AG09309 (cell line): ENCODE measurements around the gene TMUB1.

Source experiments
- DNase-seq: peaks from one replicate; pipeline ENCODE4 v3.0.0-alpha.2; 2010; ENCODE audit warnings: low read depth
- H3K4me3 ChIP-seq: 2 replicates; pipeline ENCODE4 v1.5.1; 2011; ENCODE audit warnings: mild to moderate bottlenecking, low read depth, low read length, moderate library complexity; ENCODE audit not compliant: control insufficient read depth
- TF ChIP-seq, protein P1 (sequence below): IDR thresholded peaks from 2 replicates; pipeline ENCODE4 v1.5.1; 2011; ENCODE audit warnings: mild to moderate bottlenecking, low read depth, low read length, inconsistent platforms; ENCODE audit not compliant: insufficient read depth, control insufficient read depth; ENCODE audit errors: missing control alignments

TMUB1 gene

DNA sequence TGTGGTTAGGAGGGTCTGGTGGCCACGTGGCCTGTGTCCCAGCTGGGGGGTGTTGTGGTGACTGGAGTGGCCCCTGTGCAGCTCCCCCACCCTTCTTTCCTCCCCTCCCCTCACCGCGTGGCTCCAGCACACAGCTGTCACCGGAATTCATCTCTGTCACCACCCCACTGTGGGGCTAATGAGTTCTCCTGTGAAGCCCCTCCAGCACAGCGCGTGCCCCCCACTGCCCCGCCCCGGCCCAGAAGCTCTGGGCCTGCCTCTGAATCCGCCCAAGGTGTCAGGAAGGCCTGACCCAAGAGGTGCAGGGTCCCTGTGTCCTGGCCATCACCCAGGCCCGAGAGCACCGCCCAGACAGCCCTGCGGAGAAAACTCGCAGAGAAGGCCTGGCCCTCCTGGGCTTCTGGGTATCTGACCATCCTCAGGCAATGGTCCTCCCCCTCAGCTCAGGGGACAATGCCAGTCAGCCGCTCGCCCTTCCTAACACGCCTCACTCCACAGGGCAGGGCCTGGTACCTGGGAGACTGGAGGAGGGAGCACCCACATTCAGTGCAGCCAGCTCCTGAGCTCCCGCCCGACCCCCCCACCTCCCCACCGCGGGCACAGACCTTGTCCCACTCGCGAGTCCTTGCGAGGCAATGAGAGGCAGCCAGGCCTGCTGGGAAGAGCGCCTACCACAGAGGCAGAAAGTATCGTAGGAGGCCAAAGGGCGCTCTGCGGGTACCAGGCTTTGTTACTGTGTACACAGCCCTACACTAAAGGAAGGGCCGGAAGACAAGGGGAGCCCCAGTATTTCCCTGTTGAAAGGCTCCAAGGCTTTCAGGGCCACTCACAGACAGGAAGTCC is 46.0 kb upstream of the TMUB1 start:
- H3K4me3 ChIP-seq: no peak overlapping the region
- TF ChIP-seq, protein P1, sequence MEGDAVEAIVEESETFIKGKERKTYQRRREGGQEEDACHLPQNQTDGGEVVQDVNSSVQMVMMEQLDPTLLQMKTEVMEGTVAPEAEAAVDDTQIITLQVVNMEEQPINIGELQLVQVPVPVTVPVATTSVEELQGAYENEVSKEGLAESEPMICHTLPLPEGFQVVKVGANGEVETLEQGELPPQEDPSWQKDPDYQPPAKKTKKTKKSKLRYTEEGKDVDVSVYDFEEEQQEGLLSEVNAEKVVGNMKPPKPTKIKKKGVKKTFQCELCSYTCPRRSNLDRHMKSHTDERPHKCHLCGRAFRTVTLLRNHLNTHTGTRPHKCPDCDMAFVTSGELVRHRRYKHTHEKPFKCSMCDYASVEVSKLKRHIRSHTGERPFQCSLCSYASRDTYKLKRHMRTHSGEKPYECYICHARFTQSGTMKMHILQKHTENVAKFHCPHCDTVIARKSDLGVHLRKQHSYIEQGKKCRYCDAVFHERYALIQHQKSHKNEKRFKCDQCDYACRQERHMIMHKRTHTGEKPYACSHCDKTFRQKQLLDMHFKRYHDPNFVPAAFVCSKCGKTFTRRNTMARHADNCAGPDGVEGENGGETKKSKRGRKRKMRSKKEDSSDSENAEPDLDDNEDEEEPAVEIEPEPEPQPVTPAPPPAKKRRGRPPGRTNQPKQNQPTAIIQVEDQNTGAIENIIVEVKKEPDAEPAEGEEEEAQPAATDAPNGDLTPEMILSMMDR: no peak
- no peak for DNase-seq

DNA sequence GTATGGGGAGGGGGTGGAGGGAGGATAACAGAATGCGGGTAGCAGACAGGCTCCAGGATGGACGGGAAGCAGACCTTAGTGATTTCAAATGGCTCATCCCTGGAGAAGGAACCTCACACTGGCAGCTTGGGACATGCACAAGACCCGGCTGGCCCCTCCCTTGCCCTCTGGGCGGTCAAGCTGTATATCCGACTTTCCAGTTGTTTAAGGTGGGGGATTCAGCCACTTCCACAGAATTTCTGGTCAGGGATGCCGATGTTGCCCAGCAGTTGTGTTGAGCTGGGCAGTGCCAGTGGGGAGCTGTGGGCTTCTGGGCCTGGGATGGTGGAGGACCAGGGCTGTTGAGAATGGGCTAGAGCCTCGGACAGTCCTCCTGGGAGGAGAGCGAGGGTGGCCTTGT is 45.4 kb upstream of the TMUB1 start:
- H3K4me3 ChIP-seq: no peak overlapping the region
- no peak for DNase-seq
- TF ChIP-seq, protein P1: no peak

DNA sequence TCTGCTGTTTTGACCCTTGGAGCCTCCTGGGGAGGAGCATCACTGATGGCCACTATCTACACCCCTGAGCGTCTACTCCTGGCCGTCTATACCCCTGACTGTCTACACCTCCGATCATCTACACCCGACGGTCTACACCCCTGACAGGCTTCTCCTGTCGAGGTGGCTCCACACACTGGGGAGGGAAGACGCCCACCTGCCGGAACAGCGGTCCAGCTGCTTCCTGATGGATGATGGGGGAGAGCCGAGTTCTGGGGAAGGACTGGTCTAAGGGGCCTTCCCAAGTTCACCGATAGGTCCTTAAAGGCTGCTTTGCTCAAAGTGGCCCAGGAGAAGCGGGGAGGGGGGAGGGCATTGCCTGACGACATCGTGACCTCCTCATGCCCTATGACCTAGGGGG is 44.9 kb upstream of the TMUB1 start:
- H3K4me3 ChIP-seq: no peak overlapping the region
- no peak for DNase-seq
- TF ChIP-seq, protein P1: no peak

DNA sequence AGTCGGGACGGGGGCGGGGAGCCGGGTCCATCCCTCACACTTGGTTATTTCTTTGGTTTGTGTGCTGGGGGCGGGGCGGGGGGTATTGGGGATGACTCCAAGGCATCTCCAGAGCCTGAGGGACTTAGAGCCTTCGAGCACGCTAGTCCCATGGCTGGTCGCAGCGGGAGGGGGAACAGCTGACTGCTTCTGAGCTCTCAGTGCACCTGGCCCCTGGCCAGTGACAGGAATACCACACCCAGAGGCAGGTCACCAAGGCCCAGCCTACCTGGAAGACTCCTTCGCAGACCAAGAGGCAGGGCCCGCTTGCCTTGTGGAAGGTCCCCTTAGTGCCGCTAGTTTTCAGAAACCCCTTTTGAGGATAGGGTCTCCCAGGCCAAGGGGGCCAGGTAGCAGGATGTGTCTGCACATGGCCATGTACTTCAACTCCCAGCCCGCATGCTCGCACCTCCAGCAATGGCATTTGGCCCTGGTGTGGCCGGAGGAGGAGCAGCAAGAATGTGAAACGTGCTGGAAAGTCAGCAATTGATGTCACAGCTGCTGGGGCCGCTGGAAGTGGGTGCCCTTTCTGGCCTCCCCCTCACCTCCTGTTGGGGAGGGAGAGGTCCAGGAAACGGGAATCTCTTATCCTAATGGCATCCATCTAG is 43.3 kb upstream of the TMUB1 start:
- TF ChIP-seq, protein P1: no peak
- no peak for DNase-seq
- H3K4me3 ChIP-seq: no peak overlapping the region

DNA sequence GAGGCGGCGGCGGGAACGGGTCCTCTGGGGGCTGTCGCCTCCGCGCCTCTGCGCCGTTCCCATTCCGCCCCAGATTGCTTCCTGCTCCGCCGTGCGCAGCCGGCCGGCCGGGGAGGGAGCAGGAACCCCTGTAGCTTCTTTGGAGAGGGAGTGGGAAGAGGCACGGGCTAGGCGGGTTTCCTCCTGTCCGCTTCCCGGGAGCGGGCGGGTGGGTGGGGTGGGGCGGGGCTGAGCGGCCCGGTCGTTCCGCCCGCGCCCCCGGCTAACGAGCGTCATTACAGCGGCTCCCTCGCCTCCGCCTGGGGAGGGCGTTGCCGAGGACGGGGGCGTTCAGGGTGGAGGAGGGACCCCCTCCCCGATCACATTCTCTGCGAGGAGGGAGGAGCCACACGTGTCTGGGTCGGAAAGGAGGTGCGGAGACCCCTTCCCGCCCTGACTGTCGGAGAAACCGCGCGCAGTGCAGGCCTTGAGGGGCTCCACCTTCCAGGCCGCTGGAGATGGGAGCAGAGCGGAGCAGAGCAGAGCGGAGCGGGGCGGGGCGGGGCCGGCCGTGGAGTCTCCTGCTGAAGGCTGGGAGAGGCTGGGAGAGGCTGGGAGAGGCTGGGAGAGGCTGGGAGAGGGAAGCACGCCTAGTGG is 42.7 kb upstream of the TMUB1 start:
- TF ChIP-seq, protein P1: no peak
- peak overlapping the region; percentile 16 for H3K4me3 ChIP-seq
- DNase-seq: no peak

DNA sequence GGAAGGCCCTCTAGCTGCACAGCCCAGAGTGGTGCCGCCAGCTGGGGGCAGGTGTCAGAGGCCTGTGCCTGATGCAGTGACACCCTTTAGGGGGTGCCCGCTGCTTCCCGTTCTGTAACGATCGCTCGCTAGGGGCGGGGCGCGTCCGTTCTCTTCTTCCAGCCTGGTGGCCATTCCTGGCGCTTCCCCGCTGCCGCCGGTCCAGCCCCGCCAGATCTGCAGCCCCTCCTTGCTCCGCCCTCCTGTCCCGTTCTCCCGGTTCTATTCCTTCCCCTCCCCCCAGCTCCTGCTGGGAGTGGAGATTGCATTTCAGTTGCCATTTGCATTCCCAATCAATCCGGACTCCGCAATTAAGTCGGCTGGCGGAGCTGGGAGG is 42.2 kb upstream of the TMUB1 start:
- peak overlapping the region; percentile 16 for H3K4me3 ChIP-seq

More for the DNA sequence above, 42.2 kb upstream of the TMUB1 start:
- no peak for DNase-seq
- TF ChIP-seq, protein P1: no peak
